ENCODE measurements around the gene TCTN1.
"Not testable (repeated sequence)": the region's sequence is repeated elsewhere in the genome, so short reads cannot be mapped to it uniquely, and the experiment has no call there.

TCTN1 gene

DNA sequence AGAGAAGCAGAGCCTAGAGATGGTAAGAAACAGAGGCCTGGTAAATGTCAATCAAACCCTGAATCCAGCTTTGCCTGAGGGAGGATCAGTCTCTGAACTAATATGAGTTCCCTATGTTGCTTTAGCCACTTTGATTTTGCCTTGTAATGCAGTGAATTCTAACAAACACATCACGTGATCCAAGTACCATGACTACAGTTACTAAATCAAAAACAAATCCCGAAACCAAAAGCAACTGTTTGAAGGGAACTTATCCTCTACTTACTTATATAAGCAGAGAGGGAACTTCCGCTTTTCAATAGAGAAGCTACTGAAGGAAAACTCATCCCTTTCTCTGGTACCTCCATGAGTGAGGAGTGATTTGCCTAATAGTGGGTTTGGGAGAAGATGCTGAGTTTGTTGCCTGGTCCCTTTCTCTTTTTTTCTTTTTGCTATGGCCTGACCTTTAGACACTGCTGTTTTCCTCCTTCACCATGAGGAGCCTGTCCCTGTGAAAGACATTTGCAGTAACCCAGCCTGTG is 23.1 kb upstream of the TCTN1 start:
- H3K4me3 ChIP-seq (ENCODE audit: low read length): no peak overlapping the region
- DNase-seq (ENCODE audit: low read depth): no peak

DNA sequence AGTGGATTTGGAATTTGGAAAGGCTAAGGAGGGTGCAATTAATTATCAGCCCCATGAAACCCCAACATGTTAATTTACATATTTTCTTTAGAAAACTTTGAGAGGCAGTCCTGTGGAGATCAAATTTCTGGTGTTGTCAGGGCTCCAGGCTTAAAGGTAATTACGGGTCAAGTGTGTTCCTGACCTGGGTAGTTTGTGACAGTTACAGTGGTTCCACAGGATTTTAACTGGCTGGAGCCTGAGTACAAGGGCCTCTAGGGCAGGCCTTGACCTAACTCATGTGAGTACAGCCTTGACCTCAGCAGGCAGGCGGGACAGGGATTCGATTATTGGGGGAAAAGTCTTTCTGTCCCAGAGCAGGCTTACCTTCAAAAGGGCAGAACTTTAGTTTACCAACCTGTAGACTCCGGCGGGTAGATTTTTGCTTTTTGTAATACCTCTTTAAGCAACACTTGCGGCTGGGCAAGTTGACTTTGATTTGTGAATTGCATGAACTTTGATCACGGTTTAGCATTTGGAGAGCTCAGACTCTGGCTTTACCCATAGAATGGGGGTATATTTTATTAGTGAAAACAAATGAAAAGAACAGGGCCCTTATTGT is 22.4 kb upstream of the TCTN1 start:
- TF ChIP-seq, protein P1, sequence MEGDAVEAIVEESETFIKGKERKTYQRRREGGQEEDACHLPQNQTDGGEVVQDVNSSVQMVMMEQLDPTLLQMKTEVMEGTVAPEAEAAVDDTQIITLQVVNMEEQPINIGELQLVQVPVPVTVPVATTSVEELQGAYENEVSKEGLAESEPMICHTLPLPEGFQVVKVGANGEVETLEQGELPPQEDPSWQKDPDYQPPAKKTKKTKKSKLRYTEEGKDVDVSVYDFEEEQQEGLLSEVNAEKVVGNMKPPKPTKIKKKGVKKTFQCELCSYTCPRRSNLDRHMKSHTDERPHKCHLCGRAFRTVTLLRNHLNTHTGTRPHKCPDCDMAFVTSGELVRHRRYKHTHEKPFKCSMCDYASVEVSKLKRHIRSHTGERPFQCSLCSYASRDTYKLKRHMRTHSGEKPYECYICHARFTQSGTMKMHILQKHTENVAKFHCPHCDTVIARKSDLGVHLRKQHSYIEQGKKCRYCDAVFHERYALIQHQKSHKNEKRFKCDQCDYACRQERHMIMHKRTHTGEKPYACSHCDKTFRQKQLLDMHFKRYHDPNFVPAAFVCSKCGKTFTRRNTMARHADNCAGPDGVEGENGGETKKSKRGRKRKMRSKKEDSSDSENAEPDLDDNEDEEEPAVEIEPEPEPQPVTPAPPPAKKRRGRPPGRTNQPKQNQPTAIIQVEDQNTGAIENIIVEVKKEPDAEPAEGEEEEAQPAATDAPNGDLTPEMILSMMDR (IDR thresholded peaks at IDR 0.05; ENCODE audit: insufficient read depth, low read depth, low read length, missing control alignments): no peak
- DNase-seq (ENCODE audit: low read depth): no peak

More for the DNA sequence above, 23.1 kb upstream of the TCTN1 start:
- TF ChIP-seq, protein P1 (IDR thresholded peaks at IDR 0.05; ENCODE audit: insufficient read depth, low read depth, low read length, missing control alignments): no peak

DNA sequence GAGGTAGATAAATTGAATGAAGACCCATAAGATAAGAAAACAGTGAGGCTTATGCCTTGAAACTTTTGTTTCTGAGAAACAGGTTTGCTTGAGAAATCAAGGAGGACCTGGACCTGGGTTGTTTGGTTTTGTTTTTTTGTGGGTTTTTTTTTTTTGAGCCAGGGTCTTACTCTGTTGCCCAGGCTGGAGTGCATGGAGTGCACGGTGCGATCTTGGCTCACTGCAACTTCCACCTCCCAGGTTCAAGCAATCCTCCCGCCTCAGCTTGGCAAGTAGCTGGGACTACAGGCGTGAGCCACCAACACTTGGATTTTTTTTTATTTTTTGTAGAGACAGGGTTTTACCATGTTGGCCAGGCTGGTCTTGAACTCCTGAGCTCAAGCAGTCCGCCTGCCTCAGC is 21.9 kb upstream of the TCTN1 start:
- DNase-seq (ENCODE audit: low read depth): no peak
- TF ChIP-seq, protein P1 (IDR thresholded peaks at IDR 0.05; ENCODE audit: insufficient read depth, low read depth, low read length, missing control alignments): no peak
- H3K4me3 ChIP-seq (ENCODE audit: low read length): no peak overlapping the region

More for the DNA sequence above, 22.4 kb upstream of the TCTN1 start:
- H3K4me3 ChIP-seq (ENCODE audit: low read length): no peak overlapping the region

DNA sequence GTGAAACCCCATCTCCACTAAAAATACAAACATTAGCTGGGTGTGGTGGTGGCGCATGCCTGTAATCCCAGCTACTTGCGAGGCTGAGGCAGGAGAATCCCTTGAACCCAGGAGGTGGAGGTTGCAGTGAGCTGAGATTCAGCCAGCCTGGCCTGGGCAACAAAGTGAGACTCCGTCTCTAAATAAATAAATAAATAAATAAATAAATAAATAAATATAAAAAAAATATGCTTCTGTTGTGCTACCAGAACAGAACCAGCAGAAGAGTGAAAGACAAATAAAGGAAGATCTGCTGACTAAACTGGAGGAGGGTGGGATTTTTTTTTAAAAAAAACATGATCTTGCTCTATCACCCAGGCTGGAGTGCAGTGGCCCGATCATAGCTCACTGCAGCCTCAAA is 21.0 kb upstream of the TCTN1 start:
- H3K4me3 ChIP-seq (ENCODE audit: low read length); DNase-seq (ENCODE audit: low read depth): not testable (repeated sequence)

DNA sequence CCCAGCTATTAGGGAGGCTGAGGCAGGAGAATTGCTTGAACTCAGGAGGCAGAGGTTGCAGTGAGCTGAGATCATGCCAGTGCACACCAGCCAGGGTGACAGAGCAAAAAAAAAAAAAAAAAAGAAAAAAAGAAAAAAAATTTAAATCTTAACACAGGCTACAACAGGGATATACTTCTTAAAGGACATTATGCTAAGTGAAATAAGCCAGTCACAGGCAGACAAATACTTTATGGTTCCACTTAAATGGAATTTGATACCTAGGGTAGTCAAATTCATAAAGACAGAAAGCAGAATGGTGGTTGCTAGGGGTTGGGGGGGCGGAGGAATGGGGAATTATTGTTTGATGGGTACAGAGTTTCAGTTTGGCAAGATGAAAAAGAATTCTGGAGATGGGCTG is 16.0 kb upstream of the TCTN1 start:
- no peak for DNase-seq (ENCODE audit: low read depth)
- TF ChIP-seq, protein P1 (IDR thresholded peaks at IDR 0.05; ENCODE audit: insufficient read depth, low read depth, low read length, missing control alignments): no peak

DNA sequence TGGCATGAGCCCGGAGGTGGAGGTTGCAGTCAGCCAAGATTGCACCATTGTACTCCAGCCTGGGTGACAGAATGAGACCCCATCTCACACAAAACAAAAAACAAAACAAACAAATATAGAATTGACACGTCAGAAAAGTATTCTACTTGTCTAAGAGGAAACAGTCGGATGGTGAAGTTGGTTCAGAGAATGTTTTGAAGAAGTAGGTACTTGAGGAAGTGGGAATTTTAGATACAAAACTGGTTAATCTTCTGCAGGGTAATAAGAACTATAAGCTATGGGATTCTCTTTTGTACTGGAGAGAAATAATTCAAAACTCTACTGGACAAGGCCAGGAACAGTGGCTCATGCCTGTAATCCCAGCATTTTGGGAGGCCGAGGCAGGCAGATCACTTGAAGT is 14.6 kb upstream of the TCTN1 start:
- H3K4me3 ChIP-seq (ENCODE audit: low read length): no peak overlapping the region

More for the DNA sequence above, 16.0 kb upstream of the TCTN1 start:
- H3K4me3 ChIP-seq (ENCODE audit: low read length): no peak overlapping the region

DNA sequence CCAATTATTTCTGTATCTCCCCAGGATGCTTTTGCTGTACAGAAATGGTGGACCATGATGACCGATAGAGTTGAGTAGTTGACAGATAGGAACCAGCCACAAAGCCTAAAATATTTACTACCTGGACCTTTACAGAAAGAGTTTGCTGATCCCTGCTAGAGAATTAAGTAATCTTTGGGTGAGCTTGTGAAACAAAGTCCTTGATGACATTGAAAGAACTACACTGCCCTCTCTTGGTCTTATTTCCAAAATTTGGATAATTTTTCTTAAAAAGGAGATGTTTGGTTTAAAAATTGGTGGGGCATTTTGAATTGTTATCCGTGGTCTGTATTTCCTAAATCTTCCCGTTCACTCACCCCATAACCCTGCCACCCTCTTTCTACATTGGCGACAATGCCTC is 13.7 kb upstream of the TCTN1 start:
- no peak overlapping the region for H3K4me3 ChIP-seq (ENCODE audit: low read length)
- DNase-seq (ENCODE audit: low read depth): peak; percentile 70
- TF ChIP-seq, protein P1 (IDR thresholded peaks at IDR 0.05; ENCODE audit: insufficient read depth, low read depth, low read length, missing control alignments): peak; percentile 18

More for the DNA sequence above, 14.6 kb upstream of the TCTN1 start:
- TF ChIP-seq, protein P1 (IDR thresholded peaks at IDR 0.05; ENCODE audit: insufficient read depth, low read depth, low read length, missing control alignments): no peak
- DNase-seq (ENCODE audit: low read depth): no peak

Measured in epithelial cell of esophagus (primary cell).